ENCODE results near the gene SLC41A1.

Gene SLC41A1

GRCh38 chr1:205817988-205818387, 5.0 kb upstream of the SLC41A1 start:
- DNase-seq: no peak

DNA sequence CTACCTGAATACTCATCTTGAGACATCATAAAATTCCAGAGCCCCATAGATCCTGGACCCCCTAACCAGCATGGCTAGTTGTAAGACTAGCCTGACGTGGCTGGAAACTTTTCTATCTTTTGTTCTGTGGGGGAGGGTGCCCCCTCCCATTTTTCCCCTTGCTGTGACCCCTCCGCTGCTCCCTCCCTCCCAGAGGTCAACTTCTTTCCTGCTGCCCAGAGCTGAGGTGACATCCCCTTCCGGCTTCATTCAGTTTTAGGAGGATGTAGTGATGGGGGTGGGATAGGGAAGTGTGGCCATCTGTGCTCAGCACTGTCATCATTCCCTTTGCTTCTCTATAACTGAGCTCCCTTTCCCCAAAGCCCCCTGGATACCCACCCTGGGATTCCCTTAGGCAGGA, 4.4 kb upstream of the SLC41A1 start:
- no peak for DNase-seq

DNA sequence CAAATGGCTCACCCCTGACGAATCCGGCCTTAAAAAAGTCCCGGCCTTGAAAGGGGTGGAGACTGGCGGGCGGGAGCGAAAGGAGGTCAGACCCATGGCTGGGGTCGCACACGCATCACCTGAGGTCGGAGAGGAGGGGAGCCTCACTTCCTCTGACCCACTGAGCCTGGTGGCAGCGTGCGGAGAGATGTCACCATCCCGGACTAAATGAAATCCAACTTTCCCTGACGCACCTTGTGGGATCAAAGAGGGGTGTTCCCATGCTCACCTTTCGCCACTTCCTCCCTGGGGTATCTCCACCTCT, 709 bp upstream of the SLC41A1 start:
- DNase-seq: no peak

DNA sequence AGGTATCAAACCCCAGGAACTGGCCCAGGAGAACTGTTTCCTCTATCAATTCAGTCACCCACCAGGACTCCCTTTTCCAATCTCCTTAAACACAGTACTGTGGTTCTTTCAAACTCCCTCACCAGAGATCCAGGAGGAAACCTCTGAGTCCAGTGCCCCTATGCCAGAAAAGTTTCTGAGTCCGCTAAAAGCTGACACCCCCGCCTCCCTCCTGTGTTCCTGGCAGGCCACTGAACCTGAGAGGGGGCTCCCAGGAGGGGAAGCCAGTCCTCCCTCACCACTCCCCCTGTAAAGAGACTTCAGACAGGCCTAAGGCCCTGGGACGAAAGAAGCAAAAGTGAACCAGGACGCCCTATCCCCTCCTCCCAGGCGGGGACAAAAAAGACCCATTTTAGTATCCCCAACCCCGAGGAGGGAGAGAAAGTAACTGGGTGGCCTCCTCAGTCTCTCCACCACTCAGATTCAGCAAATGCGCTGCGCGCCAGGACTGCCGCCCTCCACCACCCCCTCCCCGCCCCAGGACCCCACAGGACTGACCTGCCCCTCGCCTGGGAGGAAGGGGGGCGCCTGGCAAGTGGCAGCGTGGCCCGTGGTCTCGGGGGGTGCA, 624 bp downstream of the SLC41A1 start:
- DNase-seq: no peak

DNA sequence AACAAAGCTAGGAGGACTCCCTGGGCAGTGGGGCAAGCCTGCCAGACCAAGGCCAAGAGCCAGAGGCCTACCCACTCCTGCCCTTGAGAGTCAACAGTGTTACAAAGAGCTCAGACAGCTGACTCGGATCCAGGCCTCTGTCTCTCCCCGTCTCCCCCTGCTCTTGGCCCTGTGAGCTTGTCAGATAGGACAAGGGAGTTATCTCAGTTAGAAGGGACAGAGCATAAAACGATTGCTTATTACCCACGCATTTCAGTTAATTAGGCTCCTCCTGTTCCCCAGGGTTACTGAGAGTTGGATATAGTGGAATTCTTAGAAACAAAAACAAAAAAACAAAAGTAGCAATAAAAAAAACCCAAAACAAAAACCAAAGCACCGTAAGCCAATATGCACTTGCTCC, 1.3 kb downstream of the SLC41A1 start:
- no peak for DNase-seq

DNA sequence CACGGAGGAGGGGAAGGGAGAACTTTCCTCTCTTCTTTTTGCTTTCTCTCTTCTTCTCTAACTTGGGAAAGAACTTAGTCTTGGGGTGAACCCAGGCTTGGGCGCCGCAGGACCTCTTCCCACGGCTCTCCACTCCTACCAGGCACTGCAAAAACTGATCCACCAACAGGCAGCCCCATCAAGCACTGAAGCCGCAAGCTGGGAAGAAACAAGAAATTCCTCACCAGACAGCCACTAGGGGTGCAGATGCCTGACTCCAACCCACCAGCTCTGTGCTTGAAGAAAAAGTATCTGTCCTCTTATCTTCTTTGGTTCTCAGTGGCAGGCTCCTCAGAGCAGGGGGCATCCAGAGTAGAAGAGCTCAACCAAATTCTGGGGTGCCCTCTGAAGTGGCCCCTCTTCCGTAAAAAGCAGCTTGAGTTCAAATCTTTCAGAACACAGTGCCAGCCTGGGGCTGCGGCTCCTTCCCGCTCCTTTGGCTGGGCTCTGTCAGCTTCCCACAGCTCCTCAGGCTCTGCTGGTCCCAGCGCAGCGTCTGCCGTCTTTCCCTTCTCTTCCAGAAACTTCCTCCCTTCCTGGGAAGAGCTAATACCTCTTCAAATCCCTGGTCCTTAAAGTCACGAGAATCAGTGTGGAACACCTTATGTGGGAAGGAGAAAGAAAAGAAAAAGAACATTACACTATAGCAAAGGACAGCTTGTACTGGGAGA, 2.4 kb downstream of the SLC41A1 start:
- DNase-seq: no peak

DNA sequence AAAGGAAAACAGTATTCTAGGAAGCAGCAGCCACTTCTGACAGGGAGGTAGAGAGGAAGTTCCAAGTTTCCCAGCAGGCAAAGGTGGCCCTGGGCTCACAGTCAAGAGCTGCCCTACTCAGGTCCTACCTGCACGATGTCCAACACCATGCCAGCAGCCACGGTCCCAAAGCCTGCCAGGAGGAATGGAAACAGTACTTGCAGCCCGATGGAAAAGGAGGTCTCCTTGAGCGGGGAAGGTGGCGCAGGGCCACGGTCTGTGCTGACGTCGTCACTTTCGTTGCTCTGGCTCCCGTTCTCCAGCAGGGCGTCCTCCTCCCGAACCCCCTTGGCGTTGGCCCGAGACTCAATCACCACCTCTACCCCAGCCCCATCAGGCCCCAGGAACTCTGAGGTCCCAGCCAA, 3.1 kb downstream of the SLC41A1 start:
- no peak for DNase-seq

GRCh38 chr1:205809469-205809868, 3.5 kb downstream of the SLC41A1 start:
- no peak for DNase-seq

- no peak for DNase-seq
Observed at GRCh38 chr1:205805082-205805711, 7.8 kb downstream of the SLC41A1 start.

- no peak for DNase-seq
Observed at GRCh38 chr1:205804605-205805004, 8.4 kb downstream of the SLC41A1 start.

GRCh38 chr1:205803986-205804385, 9.0 kb downstream of the SLC41A1 start:
- DNase-seq: no peak

- DNase-seq: no peak
Observed at GRCh38 chr1:205802060-205802459, 10.9 kb downstream of the SLC41A1 start.

DNA sequence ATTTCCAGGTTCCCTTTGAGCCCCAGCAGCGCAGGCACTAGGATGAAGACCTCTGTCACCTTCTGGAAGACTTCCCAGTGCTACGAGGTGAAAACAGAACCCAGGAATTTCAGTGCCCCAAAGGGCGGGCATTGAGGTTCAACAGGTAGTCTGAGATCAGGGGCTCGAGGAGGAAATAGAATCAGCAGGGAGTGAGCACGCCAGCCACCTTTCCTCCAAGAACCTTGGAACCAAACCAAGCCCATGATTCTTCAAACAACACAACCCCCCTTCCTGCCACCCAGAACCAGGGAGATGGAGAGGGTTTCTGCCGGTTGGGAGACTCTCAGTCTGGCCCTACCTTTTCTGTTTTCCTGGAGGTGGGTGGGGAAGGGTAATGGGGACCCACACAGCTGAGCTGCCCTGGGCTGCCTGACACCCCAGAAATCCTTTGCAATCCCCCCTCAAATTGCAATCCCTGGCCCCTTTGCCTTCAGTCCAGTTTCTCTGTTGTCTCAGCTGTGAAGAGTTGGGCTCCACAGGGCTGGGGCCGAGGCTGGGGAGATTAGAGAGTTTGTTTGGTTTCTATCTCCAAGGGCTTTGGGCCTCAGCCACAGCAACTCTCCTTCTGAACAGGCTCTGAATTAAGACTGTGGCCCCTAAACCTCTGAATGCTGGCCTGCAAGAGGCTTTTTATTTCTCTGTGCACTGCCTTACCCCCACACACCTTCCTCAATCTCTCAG, 11.9 kb downstream of the SLC41A1 start:
- DNase-seq: no peak

DNA sequence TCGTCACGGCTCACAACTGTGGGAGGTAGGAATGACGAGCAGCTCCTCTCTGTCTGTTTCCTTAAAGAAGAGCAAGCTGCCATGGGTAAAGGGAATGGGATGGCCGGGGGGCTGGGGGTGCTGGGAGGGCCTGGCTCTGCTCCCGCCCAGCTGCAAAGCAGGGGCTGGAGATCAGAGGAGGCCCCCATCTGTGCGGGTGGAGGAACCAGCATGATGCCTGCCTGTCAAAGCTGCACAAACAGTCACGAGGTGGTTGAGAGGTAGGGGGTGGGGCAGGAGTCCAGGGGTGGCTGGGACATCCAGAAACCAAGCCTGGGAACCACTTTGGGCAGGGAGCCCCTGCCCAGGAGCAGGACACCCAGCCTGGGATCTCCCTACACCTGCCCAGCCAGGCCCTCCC, 12.6 kb downstream of the SLC41A1 start:
- DNase-seq: no peak

GRCh38 chr1:205798577-205798976, 14.4 kb downstream of the SLC41A1 start:
- DNase-seq: no peak

DNA sequence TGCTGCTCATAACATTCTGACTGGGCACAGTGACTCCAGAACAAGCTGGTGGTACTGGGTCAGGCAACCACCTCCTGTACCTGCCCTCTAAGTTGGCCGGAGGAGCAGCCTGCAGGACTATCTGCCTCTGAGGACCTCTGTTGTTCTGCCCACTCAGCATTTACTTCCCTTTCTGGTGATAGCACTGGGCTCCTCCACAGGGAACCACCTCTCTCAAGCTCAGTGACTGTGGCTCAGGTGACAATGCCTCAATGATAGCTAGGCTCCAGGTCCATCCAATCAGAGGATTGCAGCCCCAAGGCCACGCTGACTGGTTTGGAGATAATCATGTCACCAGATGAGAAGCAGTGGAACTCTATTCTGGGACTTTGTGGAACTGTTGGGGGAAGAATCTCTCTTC, 15.8 kb downstream of the SLC41A1 start:
- no peak for DNase-seq

GRCh38 chr1:205794011-205794730, 18.8 kb downstream of the SLC41A1 start:
- no peak for DNase-seq

GRCh38 chr1:205792961-205793673, 19.9 kb downstream of the SLC41A1 start:
- DNase-seq: no peak

DNA sequence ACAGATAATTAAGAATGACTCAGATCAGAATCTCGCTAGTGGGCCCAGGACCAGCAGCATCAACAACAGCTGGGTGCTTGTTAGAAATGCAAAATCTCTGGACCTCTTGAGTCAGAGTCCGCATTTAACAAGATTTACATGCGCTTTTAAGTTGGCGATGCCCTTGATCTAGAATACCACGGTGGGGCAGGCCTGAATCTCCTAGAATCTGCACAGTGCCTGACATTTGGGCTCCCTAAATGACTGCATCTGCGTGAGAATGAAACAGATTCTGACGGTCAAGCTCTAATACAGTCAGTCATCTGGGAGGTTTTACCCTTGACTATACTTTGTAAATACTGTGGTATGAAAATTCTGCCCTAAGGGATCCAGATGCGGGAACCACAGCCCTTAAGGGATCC, 20.5 kb downstream of the SLC41A1 start:
- DNase-seq: no peak

DNA sequence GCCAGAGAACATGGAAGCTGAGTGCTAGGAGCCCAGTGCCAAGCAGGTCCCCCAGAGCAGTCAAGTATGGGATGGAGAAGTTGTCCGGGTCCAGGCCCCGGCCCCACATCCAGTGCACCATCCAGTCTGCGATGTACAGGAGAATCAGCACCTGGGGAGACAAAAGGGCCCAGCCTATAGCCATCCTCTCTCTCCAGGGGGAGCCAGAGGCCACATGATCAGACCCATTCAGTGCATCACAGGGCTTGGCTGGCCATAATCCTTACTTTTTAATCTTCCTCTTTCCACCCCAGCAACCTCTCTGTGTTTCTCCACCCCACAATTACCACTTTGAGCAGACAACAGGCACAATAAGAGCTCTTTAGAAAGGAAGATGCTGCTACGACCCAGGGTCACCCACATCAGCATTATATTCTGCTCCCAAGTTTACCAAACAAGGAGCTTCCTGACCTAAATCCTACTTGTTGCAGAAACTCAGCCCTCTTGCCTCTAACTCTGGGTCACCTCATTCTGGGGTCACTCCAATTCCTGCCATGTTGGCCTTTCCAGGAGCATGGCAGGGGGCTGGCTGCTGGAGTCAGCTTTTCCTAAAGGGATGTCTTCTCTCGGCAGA, 21.3 kb downstream of the SLC41A1 start:
- peak; percentile 37 for DNase-seq

- no peak for DNase-seq
Observed at GRCh38 chr1:205787287-205787916, 25.6 kb downstream of the SLC41A1 start.

GRCh38 chr1:205786601-205787000, 26.4 kb downstream of the SLC41A1 start:
- DNase-seq: no peak

Data from DMS 273 treated with DMSO at 0.1 percent for 48 hours (cell line).